ENCODE results near the gene AQP3. TPM values are rescaled to one million over a fixed set of nuclear protein-coding genes. Genes with fewer than 3 reads are reported as not detected.

AQP3 gene
- total RNA-seq, 3 donors from 2014 or later = 2.6 to 8.3 (median 3.9) TPM

GRCh38 chr9:33447799-33448553 is 583 bp upstream of the AQP3 start:
- TF ChIP-seq, protein P1, sequence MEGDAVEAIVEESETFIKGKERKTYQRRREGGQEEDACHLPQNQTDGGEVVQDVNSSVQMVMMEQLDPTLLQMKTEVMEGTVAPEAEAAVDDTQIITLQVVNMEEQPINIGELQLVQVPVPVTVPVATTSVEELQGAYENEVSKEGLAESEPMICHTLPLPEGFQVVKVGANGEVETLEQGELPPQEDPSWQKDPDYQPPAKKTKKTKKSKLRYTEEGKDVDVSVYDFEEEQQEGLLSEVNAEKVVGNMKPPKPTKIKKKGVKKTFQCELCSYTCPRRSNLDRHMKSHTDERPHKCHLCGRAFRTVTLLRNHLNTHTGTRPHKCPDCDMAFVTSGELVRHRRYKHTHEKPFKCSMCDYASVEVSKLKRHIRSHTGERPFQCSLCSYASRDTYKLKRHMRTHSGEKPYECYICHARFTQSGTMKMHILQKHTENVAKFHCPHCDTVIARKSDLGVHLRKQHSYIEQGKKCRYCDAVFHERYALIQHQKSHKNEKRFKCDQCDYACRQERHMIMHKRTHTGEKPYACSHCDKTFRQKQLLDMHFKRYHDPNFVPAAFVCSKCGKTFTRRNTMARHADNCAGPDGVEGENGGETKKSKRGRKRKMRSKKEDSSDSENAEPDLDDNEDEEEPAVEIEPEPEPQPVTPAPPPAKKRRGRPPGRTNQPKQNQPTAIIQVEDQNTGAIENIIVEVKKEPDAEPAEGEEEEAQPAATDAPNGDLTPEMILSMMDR (IDR thresholded peaks at IDR 0.05) = no peak
- Histone ChIP-seq H3K9me3 (no peaks in the 10 kb centered on the region), H3K36me3 (ENCODE audit: low read depth) (no peaks in the 10 kb centered on the region), H3K4me3 (no peak overlapping the region), H3K4me1 (ENCODE audit: low read depth) (peaks cover 17% of the 10 kb centered on the region)
- intact Hi-C loops (cut with DNase I, micrococcal nuclease) = no loop called here
- DNase-seq (no peak), ATAC-seq (peak; percentile 2)

GRCh38 chr9:33446240-33446945 is 1.0 kb downstream of the AQP3 start:
- TF ChIP-seq, protein P1 (IDR thresholded peaks at IDR 0.05) = no peak
- peaks cover 13% of the 10 kb centered on the region for H3K4me1 ChIP-seq (ENCODE audit: low read depth)
- peak in 1 of 3 donors; percentile 28 for DNase-seq

GRCh38 chr9:33445389-33446239 is 1.8 kb downstream of the AQP3 start:
- TF ChIP-seq, protein P1 (IDR thresholded peaks at IDR 0.05) = no peak
- Histone ChIP-seq H3K36me3 (ENCODE audit: low read depth) (no peaks in the 10 kb centered on the region), H3K9me3 (no peaks in the 10 kb centered on the region), H3K4me1 (ENCODE audit: low read depth) (peaks cover 13% of the 10 kb centered on the region), H3K4me3 (no peak overlapping the region)
- DNase-seq (no peak), ATAC-seq (no peak)
- intact Hi-C loops (cut with DNase I, micrococcal nuclease) = no loop called here

More at GRCh38 chr9:33446240-33446945, 1.0 kb downstream of the AQP3 start:
- no peaks in the 10 kb centered on the region for H3K36me3 ChIP-seq (ENCODE audit: low read depth)
- ATAC-seq = peak; percentile 44
- no peak overlapping the region for H3K4me3 ChIP-seq
- no peaks in the 10 kb centered on the region for H3K9me3 ChIP-seq
- intact Hi-C loops (cut with DNase I, micrococcal nuclease) = no loop called here

- Histone ChIP-seq H3K4me3 (no peak overlapping the region), H3K4me1 (ENCODE audit: low read depth) (peaks cover 13% of the 10 kb centered on the region), H3K9me3 (no peaks in the 10 kb centered on the region), H3K36me3 (ENCODE audit: low read depth) (no peaks in the 10 kb centered on the region)
- intact Hi-C loops (cut with DNase I, micrococcal nuclease) = no loop called here
- DNase-seq (no peak), ATAC-seq (no peak)
- TF ChIP-seq, protein P1 (IDR thresholded peaks at IDR 0.05) = no peak
These were observed 3.8 kb downstream of the AQP3 start for GRCh38 chr9:33443464-33444154.

DNA sequence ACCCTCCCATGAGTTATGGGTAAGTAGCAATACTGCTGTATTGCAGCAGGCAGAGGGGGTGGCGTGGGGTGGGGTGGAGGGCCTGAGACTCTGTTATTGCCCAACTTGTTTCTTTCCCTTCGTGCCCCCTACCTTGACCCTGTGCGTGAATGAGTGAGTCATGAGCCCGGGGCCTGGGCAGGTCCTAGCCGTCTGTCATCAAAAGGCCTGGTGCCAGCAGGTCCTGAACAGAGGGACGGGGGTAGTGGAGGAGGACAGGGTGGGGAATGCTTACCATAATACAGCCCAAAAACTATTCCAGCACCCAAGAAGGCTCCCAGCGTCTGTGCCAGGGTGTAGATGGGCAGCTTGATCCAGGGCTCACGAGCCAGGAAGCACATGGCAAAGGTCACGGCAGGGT is 4.3 kb downstream of the AQP3 start:
- H3K4me3 ChIP-seq = no peak overlapping the region
- peaks cover 11% of the 10 kb centered on the region for H3K4me1 ChIP-seq (ENCODE audit: low read depth)
- H3K9me3 ChIP-seq = no peaks in the 10 kb centered on the region
- DNase-seq = no peak
- intact Hi-C loops (cut with DNase I, micrococcal nuclease) = no loop called here
- TF ChIP-seq, protein P1 (IDR thresholded peaks at IDR 0.05) = no peak
- H3K36me3 ChIP-seq (ENCODE audit: low read depth) = no peaks in the 10 kb centered on the region
- ATAC-seq = no peak

Data from mucosa of descending colon (tissue), 3 donors.